HG02759 (cell line): ENCODE measurements around the gene MAST3.
A peak's percentile ranks its signal among the peaks of the same experiment; 100 is the strongest.
"Not testable (repeated sequence)": the region's sequence is repeated elsewhere in the genome, so short reads cannot be mapped to it uniquely, and the experiment has no call there.

Source experiments
- ATAC-seq: cut with Tn5 transposase; IDR thresholded peaks from one replicate; pipeline ENCODE4 v1.9.1; 2021; ENCODE audit warnings: mild to moderate bottlenecking, moderate library complexity; ENCODE audit not compliant: unreplicated experiment

MAST3 gene

GRCh38 chr19:18085702-18086457 lies 11.7 kb upstream of the MAST3 start:
- no peak for ATAC-seq

GRCh38 chr19:18086590-18087138 lies 10.9 kb upstream of the MAST3 start, which contains the start of gene IL12RB1:
TSS of gene IL12RB1 (minus strand) at chr19:18086934. CDS start at chr19:18086823, 111 bp downstream.
- no peak for ATAC-seq

- ATAC-seq: not testable (repeated sequence)
These were observed 8.5 kb upstream of the MAST3 start for GRCh38 chr19:18089096-18089541.

GRCh38 chr19:18089726-18090125 lies 7.9 kb upstream of the MAST3 start:
- no peak for ATAC-seq

GRCh38 chr19:18090545-18091216 lies 6.9 kb upstream of the MAST3 start:
- no peak for ATAC-seq

GRCh38 chr19:18091217-18091608 lies 6.4 kb upstream of the MAST3 start:
- peak; percentile 44 for ATAC-seq

- ATAC-seq: no peak
These were observed 4.0 kb upstream of the MAST3 start for GRCh38 chr19:18093439-18094161.

GRCh38 chr19:18096258-18096657 lies 1.3 kb upstream of the MAST3 start:
- ATAC-seq: no peak

GRCh38 chr19:18097993-18098890 lies 664 bp downstream of the MAST3 start:
- ATAC-seq: peak; percentile 1

- peak; percentile 75 for ATAC-seq
These were observed 1.5 kb downstream of the MAST3 start for GRCh38 chr19:18098891-18099622.

- peak; percentile 4 for ATAC-seq
These were observed 2.0 kb downstream of the MAST3 start for GRCh38 chr19:18099623-18099995.

GRCh38 chr19:18100710-18101109 lies 3.1 kb downstream of the MAST3 start:
- no peak for ATAC-seq

GRCh38 chr19:18101268-18101667 lies 3.7 kb downstream of the MAST3 start:
- ATAC-seq: no peak

GRCh38 chr19:18102916-18103542 lies 5.5 kb downstream of the MAST3 start:
- no peak for ATAC-seq

- no peak for ATAC-seq
These were observed 7.2 kb downstream of the MAST3 start for GRCh38 chr19:18104793-18105131.

- ATAC-seq: not testable (repeated sequence)
These were observed 7.7 kb downstream of the MAST3 start for GRCh38 chr19:18105259-18105658.

GRCh38 chr19:18107235-18107634 lies 9.7 kb downstream of the MAST3 start:
- no peak for ATAC-seq

- ATAC-seq: no peak
These were observed 11.3 kb downstream of the MAST3 start for GRCh38 chr19:18108897-18109296.

GRCh38 chr19:18109341-18109732 lies 11.8 kb downstream of the MAST3 start:
- ATAC-seq: no peak
